Embryonic facial prominence (tissue), 1 donor: ENCODE measurements around the gene NOC4L.
"Not testable (repeated sequence)": the region's sequence is repeated elsewhere in the genome, so short reads cannot be mapped to it uniquely, and the experiment has no call there.

Experiments
- DNase-seq: peaks from one replicate; pipeline ENCODE4 v3.0.0-alpha.2; 2016; ENCODE audit errors: extremely low spot score

NOC4L gene

GRCh38 chr12:132142679-132143335 is 1.4 kb upstream of the NOC4L start:
- DNase-seq: no peak

- DNase-seq: no peak
Measured at GRCh38 chr12:132143336-132144071, 753 bp upstream of the NOC4L start.

- DNase-seq: no peak
Measured at GRCh38 chr12:132144810-132145168, 532 bp downstream of the NOC4L start.

- no peak for DNase-seq
Measured at GRCh38 chr12:132145334-132145733, 1.1 kb downstream of the NOC4L start.

GRCh38 chr12:132146098-132146497 is 1.8 kb downstream of the NOC4L start:
- DNase-seq: no peak

GRCh38 chr12:132146772-132147422 is 2.6 kb downstream of the NOC4L start:
- DNase-seq: no peak

GRCh38 chr12:132147423-132148367 is 3.4 kb downstream of the NOC4L start:
- DNase-seq: no peak

- DNase-seq: no peak
Measured at GRCh38 chr12:132148368-132149045, 4.2 kb downstream of the NOC4L start.

- DNase-seq: not testable (repeated sequence)
Measured at GRCh38 chr12:132149526-132149925, 5.3 kb downstream of the NOC4L start.

- no peak for DNase-seq
Measured at GRCh38 chr12:132150780-132151144, 6.5 kb downstream of the NOC4L start.

GRCh38 chr12:132151145-132151765 is 7.0 kb downstream of the NOC4L start:
- no peak for DNase-seq

GRCh38 chr12:132151766-132152410 is 7.6 kb downstream of the NOC4L start:
- DNase-seq: no peak

- DNase-seq: no peak
Measured at GRCh38 chr12:132152411-132152821, 8.2 kb downstream of the NOC4L start.

- no peak for DNase-seq
Measured at GRCh38 chr12:132152953-132153352, 8.7 kb downstream of the NOC4L start.

GRCh38 chr12:132153501-132154340 is 9.5 kb downstream of the NOC4L start:
- peak; percentile 42 for DNase-seq

GRCh38 chr12:132154341-132154761 is 10.1 kb downstream of the NOC4L start:
- no peak for DNase-seq

GRCh38 chr12:132154941-132155770 is 10.9 kb downstream of the NOC4L start:
- no peak for DNase-seq

GRCh38 chr12:132155771-132156572 is 11.7 kb downstream of the NOC4L start:
- DNase-seq: no peak
